GM08714 (cell line): ENCODE measurements around the gene PAIP2.

Experiments used
- H3K4me3 ChIP-seq: fragments of 200-500 bp; sonication (Bioruptor generic); 2 replicates; pipeline ENCODE4 v1.5.1; 2014; ENCODE audit warnings: mild to moderate bottlenecking, low read length, inconsistent platforms
- ZNF274 ChIP-seq: IDR thresholded peaks from 2 replicates; pipeline ENCODE4 v1.6.1; 2012; ENCODE audit warnings: mild to moderate bottlenecking, low read depth, low read length

Gene PAIP2

DNA sequence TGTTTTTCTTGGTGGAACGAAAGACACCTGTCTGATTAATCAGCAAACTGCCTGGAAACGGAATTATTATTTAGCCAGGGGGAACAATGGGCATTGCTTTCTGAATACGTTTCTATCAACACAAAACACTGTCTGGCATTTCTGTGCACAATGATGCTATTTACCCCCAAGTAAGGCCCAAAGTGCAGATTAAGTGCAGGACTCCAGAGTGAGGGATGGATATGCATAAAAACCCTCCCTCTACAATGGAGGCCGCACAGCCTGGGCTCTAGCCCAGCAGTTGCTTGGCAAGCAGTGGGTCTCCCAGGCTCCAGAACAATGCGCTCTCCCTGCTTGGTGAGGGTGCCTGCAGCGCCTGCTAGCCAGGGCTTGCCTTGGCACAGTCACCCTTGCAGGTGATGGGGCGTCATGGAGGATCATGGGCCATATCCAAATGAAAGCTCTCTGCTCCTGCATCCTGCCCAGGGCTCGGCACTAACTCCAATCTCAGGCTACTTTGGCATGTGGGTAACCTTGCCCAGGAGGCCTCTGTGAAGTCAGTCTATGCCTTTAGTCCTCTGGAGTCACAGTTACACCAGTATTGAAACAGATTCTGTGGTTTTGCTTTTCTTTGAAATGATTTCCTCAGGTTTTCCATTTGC, 73.7 kb downstream of the PAIP2 start:
- no peak for TF ChIP-seq ZNF274
- H3K4me3 ChIP-seq, result no peak overlapping the region

DNA sequence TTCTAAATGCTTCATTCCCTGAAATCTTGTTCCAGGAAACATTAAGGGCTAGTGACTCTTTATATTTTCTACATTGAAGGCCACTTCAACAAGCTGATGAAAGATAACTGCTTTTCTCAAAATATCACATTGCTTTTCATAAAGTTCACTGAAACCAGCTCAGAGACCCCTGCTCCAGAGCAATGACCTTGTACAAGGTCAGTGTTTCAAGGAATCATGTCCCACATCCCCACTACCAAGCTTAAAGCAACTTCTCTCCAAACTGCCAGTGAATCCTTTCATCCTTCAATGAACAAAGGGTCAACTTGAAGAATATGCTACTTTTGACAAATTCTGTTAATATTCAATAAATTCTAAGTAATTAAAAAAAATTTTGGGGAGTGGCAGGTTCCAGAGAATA, 74.2 kb downstream of the PAIP2 start:
- no peak for TF ChIP-seq ZNF274
- H3K4me3 ChIP-seq, result no peak overlapping the region

DNA sequence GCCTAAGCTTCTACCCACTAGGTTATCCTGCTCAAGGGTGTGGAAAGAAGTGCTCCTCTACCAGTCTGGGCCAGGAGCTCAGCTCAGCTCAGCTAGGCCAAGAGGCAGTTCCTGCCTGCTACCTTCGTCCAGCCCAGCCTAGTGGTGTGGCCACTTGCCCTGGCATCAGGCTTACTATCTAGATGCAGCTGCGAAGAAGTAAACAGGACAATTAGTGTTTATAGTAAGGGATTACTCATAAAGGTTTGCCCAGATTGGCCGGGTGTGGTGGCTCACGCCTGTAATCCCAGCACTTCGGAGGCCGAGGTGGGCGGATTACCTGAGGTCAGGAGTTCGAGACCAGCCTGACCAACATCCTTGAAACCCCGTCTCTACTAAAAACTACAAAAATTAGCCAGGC, 75.0 kb downstream of the PAIP2 start:
- no peak overlapping the region for H3K4me3 ChIP-seq
- TF ChIP-seq ZNF274, result no peak

DNA sequence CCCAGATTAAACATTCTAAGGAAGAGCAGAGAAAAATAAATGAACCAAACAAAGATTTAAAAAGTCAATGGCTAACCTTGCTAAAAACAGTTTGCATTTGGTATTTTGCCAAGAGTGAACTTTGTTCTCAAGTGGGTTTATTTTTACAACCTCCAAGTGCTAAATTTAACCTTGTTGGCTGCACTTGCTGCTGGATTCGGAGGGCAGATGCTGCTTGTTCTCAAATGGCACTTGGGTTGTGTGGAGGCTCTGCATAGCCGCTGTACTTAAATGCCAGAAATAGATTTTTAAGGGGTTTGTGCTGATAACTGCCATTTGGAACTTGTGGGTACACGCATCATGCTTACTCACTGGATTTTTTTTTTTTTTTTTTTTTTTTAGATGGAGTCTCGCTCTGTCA, 75.6 kb downstream of the PAIP2 start:
- no peak overlapping the region for H3K4me3 ChIP-seq
- TF ChIP-seq ZNF274, result no peak

DNA sequence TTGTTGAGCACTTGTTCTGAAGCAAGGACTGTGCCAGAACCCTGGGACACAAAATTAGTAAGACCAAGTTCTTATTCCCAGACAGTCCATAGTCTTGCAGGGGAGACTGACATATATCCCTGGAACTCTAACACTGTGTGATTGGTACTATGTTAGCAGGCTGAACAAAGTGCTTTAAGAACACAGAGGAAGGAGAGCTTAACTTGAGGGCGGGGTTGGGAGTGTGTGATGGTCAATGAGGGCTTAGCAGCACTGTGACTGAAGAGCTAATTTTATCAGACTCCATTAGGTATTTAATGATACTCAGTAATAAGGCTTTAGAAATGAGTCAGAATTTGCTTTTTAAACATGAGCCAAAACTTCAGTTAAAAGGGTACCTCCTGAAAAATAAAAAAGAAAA, 77.1 kb downstream of the PAIP2 start:
- no peak for TF ChIP-seq ZNF274

More for the DNA sequence above, 77.1 kb downstream of the PAIP2 start:
- H3K4me3 ChIP-seq, result no peak overlapping the region
